Esophagus muscularis mucosa (tissue), 4 donors: ENCODE data around the gene ST6GAL1. TPM values are rescaled to one million over a fixed set of nuclear protein-coding genes. Genes with fewer than 3 reads are reported as not detected.

Experiments
- DNase-seq: peaks from one replicate; pipeline ENCODE4 v3.0.0-alpha.2; 2017; ENCODE audit errors: extremely low spot score
- H3K27ac ChIP-seq, 4 donors: fragments of 200-600 bp; sonication (generic); replicated peaks in 1 of 4; 1 replicate in 3 of 4; 2 replicates in 1 of 4; pipeline ENCODE4 v1.5.1; 2016 to 2019; ENCODE audit warnings: mild to moderate bottlenecking in 1 of 4
- H3K27me3 ChIP-seq, 4 donors: fragments of 200-600 bp; sonication (generic); one replicate each; pipeline versions ENCODE4 v1.5.1 to v1.6.0; 2016 to 2019
- H3K36me3 ChIP-seq, 4 donors: fragments of 200-600 bp; sonication (generic); one replicate each; pipeline ENCODE4 v1.5.1; 2016 to 2019
- H3K4me1 ChIP-seq, 4 donors: fragments of 200-600 bp; sonication (generic); one replicate each; pipeline ENCODE4 v1.5.1; 2016 to 2019
- H3K4me3 ChIP-seq, 4 donors: fragments of 200-600 bp; sonication (generic); 1 replicate in 2 of 4; 2 replicates in 2 of 4; pipeline ENCODE4 v1.5.1; 2016 to 2019; ENCODE audit warnings: mild to moderate bottlenecking in 4 of 4, moderate library complexity in 1 of 4
- H3K9me3 ChIP-seq, 4 donors: fragments of 200-600 bp; sonication (generic); 1 replicate in 3 of 4; 2 replicates in 1 of 4; pipeline ENCODE4 v1.5.1; 2016 to 2019
- EP300 ChIP-seq: sonication (generic); formaldehyde crosslinking; IDR thresholded peaks from one replicate; pipeline ENCODE4 v1.6.1; 2017; ENCODE audit warnings: antibody characterized with exemption
- POLR2A ChIP-seq: fragments of 450-650 bp; IDR thresholded peaks from one replicate; pipeline ENCODE4 v1.6.1; 2017; ENCODE audit warnings: antibody characterized with exemption, moderate library complexity, mild to moderate bottlenecking, low read depth
- POLR2AphosphoS5 ChIP-seq, 2 donors: sonication (generic); formaldehyde crosslinking; IDR thresholded peaks; one replicate each; pipeline ENCODE4 v1.6.1; 2017; ENCODE audit warnings: antibody characterized with exemption in 2 of 2
- WGBS: methylation state at CpG from one replicate; pipeline ENCODE4 v1.1.5; 2018; 5-methylcytosine and 5-hydroxymethylcytosine counted together
- intact Hi-C: fragments of 100-400 bp; cut with DNase I; formaldehyde crosslinking; loops from one replicate; pipeline ENCODE4 v1.15.1; 2023
- total RNA-seq, 4 donors: library from RNA; depleted of rRNA; stranded (reverse); fragments of >200 nt; gene quantifications; one replicate each; pipeline versions ENCODE4 v1.1.0 to v1.2.1, GENCODE V29; 2016
- TF ChIP-seq, protein P1 (sequence below), 3 experiments: fragments of 200-600 bp in 2 of 3; fragments of 450-650 bp in 1 of 3; sonication (generic) in 2 of 3; IDR thresholded peaks; one replicate each; pipeline ENCODE4 v1.5.1; 2017 to 2019; ENCODE audit warnings: antibody characterized with exemption in 3 of 3, mild to moderate bottlenecking in 2 of 3, moderate library complexity in 1 of 3

Gene ST6GAL1
- total RNA-seq, 4 donors from 2014 or later: 15.4 to 29.6 (median 24.4) TPM

DNA sequence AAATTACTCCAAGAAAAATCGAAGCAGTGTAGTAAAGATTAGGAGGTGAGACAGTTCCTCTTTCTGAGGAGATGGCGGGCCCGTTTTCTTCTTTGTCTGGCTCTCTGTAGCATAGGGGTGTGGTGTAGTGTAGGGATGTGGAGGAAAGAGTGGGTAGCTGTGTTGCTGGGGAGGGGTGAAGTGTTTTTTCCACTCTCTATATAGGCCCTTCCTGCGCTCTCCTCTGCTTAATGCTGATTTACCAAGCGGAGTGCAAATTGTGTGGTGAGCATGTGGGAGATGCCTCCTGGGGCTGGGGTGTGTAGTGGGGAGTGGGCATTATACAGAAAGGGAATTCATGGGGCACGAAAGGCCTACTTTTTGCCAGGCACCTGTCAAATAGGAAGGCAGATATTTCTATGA is 94.9 kb downstream of the ST6GAL1 start:
- intact Hi-C loops: no loop called here
- H3K36me3 ChIP-seq: no peaks in the 10 kb centered on the region
- H3K27ac ChIP-seq: no peak overlapping the region

DNA sequence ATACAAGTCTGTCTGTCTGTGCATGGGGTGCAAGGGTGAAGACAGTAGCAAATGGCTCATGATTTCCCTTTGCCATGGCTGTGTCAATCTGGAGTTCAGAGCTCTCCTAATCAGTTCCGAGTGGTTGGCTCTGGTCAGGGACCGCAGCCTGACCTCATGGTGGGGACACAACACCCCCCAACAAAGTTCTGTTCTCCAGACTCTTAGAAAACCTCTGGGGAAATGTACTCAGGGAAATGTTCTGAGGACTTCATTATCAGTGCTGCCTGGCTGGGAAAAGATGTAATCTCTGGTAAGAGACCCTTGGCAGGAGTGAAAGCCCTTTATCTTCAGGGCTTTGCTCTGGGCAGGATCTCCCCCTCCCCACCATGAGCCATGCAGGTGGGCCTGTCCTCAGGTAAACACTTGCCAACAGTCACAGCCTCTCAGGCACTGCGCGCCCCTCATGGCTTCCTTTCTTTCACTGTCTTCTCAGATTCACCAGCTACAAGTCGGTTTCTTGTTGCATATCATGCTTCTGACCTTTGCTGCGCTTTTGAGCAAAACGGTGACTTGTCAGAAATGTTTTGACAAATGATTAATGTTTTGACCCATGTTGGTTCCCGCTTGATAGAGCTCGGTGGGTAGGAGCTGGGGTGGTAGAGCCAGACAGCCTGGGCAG is 95.5 kb downstream of the ST6GAL1 start:
- Histone ChIP-seq H3K9me3 (no peaks in the 10 kb centered on the region), H3K4me3 (no peak overlapping the region), H3K27me3 (no peaks in the 10 kb centered on the region), H3K4me1 (peaks cover 0 to 6% (median 0%) of the 10 kb centered on the region in 4 donors), H3K27ac (no peak overlapping the region), H3K36me3 (no peaks in the 10 kb centered on the region)
- no peak for DNase-seq
- TF ChIP-seq, protein P1, sequence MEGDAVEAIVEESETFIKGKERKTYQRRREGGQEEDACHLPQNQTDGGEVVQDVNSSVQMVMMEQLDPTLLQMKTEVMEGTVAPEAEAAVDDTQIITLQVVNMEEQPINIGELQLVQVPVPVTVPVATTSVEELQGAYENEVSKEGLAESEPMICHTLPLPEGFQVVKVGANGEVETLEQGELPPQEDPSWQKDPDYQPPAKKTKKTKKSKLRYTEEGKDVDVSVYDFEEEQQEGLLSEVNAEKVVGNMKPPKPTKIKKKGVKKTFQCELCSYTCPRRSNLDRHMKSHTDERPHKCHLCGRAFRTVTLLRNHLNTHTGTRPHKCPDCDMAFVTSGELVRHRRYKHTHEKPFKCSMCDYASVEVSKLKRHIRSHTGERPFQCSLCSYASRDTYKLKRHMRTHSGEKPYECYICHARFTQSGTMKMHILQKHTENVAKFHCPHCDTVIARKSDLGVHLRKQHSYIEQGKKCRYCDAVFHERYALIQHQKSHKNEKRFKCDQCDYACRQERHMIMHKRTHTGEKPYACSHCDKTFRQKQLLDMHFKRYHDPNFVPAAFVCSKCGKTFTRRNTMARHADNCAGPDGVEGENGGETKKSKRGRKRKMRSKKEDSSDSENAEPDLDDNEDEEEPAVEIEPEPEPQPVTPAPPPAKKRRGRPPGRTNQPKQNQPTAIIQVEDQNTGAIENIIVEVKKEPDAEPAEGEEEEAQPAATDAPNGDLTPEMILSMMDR (IDR thresholded peaks at IDR 0.05): no peak
- TF ChIP-seq POLR2A (no peak), POLR2AphosphoS5 (IDR thresholded peaks at IDR 0.05) (no peak), EP300 (no peak)
- WGBS: 80% methylated on average over 9 of the region's 9 CpGs
- intact Hi-C loops: no loop called here

More for the DNA sequence above, 94.9 kb downstream of the ST6GAL1 start:
- H3K9me3 ChIP-seq: no peaks in the 10 kb centered on the region
- no peaks in the 10 kb centered on the region for H3K27me3 ChIP-seq
- H3K4me3 ChIP-seq: no peak overlapping the region
- TF ChIP-seq POLR2AphosphoS5 (IDR thresholded peaks at IDR 0.05) (no peak), EP300 (no peak), POLR2A (no peak)
- TF ChIP-seq, protein P1 (IDR thresholded peaks at IDR 0.05): no peak
- WGBS: 82% methylated on average over 6 of the region's 6 CpGs
- DNase-seq: no peak
- H3K4me1 ChIP-seq: peaks cover 0 to 6% (median 0%) of the 10 kb centered on the region in 4 donors

DNA sequence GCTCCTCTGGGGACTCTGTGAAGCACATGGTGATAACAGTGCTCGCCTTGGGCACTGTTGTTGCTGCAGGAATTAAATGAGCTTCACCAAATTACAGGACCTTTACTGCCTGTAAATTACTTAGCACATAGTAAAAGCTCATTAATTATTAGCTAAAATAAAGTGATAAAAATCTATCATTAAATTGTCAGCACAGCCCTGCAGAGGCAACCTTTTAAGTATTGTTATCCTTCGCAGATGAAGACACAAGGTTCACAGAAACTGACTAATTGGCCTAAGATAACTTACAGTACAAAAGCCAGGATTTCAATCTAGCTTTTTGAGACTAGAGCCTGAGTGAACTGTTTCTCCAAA is 96.0 kb downstream of the ST6GAL1 start:
- intact Hi-C loops: no loop called here
- no peak for DNase-seq
- peaks cover 0 to 6% (median 0%) of the 10 kb centered on the region in 4 donors for H3K4me1 ChIP-seq
- H3K27me3 ChIP-seq: no peaks in the 10 kb centered on the region
- TF ChIP-seq POLR2AphosphoS5 (IDR thresholded peaks at IDR 0.05) (no peak), EP300 (no peak), POLR2A (no peak)
- TF ChIP-seq, protein P1 (IDR thresholded peaks at IDR 0.05): no peak
- H3K9me3 ChIP-seq: no peaks in the 10 kb centered on the region
- no peak overlapping the region for H3K27ac ChIP-seq
- no peak overlapping the region for H3K4me3 ChIP-seq
- WGBS: 97% methylated on average over 2 of the region's 2 CpGs
- no peaks in the 10 kb centered on the region for H3K36me3 ChIP-seq

DNA sequence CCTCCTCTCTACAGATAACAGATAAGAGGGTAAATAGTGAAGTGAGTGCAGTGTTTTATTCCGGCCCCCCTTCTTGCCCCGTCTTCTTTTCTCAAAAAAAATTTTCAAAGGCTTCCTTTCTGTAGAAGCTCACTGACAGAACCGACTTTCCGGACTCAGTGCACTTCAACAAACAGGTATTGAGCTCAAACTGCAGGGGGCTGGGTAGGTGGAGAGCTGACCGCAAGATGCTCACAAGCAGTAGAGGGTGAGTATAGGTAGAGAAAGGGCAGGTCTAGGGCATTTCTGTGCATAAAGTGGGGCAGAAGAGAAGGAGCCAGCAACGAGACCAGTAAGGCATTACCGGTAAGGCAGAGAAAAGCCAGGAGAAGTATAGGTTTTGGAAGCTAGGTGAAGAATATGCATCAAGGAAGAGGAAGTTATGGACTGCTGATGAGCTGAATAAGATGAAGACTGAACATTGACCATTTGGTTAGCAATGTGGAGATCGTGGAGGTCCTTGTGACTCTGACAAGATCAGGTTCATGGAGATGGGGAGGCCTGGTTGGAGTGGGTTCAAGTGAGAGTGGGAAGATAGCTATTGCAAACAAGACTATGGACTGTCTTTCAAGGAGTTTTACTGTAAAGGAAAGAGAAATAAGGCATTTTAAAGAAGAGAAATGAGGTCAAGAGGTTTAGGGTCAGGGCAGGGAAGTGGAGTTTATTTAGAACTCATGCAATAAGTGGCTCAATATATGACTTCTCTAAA is 97.4 kb downstream of the ST6GAL1 start:
- DNase-seq: no peak
- intact Hi-C loops: no loop called here
- 87% methylated on average over 8 of the region's 8 CpGs for WGBS
- TF ChIP-seq POLR2A: no peak
- no peak for TF ChIP-seq POLR2AphosphoS5 (IDR thresholded peaks at IDR 0.05)
- Histone ChIP-seq H3K4me3 (no peak overlapping the region), H3K27ac (no peak overlapping the region), H3K9me3 (no peaks in the 10 kb centered on the region), H3K27me3 (no peaks in the 10 kb centered on the region), H3K36me3 (no peaks in the 10 kb centered on the region), H3K4me1 (peaks cover 0 to 6% (median 0%) of the 10 kb centered on the region in 4 donors)

DNA sequence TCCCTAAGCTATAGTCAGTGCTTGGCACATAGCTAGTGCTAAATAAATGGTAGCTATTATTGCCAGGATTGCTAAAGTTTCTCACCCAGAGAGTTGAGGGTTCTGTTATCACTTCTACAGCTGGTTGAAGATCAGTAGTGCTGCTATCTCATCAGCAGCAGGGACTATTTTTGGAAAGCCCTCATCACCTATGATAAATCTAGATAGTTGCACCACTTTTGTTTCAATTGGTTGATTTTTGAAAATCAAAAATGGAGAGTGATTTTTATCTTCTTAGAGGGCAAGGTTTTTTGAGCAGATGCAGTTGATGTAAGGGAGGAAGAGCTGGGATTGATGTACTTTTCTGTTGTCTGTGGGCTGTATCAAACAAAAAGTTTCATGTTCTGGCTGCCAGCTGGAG is 101.6 kb downstream of the ST6GAL1 start:
- TF ChIP-seq EP300 (no peak), POLR2A (no peak), POLR2AphosphoS5 (IDR thresholded peaks at IDR 0.05) (no peak)
- TF ChIP-seq, protein P1 (IDR thresholded peaks at IDR 0.05): no peak
- H3K27ac ChIP-seq: no peak overlapping the region
- H3K27me3 ChIP-seq: no peaks in the 10 kb centered on the region
- peaks cover 0 to 13% (median 6%) of the 10 kb centered on the region in 4 donors for H3K9me3 ChIP-seq
- intact Hi-C loops: no loop called here
- no peak overlapping the region for H3K4me3 ChIP-seq
- DNase-seq: no peak
- H3K4me1 ChIP-seq: peaks cover 0 to 6% (median 0%) of the 10 kb centered on the region in 4 donors
- H3K36me3 ChIP-seq: no peaks in the 10 kb centered on the region
